Activated T-helper 1 cell treated with Interleukin-2 at 50 U/mL for 16 hours (primary cell): ENCODE data around the gene C9orf50.
"Not testable (repeated sequence)": the region's sequence is repeated elsewhere in the genome, so short reads cannot be mapped to it uniquely, and the experiment has no call there.

Source experiments
- DNase-seq: peaks from one replicate; pipeline ENCODE4 v3.0.0-alpha.2; 2020; ENCODE audit warnings: low read depth

Gene C9orf50

DNA sequence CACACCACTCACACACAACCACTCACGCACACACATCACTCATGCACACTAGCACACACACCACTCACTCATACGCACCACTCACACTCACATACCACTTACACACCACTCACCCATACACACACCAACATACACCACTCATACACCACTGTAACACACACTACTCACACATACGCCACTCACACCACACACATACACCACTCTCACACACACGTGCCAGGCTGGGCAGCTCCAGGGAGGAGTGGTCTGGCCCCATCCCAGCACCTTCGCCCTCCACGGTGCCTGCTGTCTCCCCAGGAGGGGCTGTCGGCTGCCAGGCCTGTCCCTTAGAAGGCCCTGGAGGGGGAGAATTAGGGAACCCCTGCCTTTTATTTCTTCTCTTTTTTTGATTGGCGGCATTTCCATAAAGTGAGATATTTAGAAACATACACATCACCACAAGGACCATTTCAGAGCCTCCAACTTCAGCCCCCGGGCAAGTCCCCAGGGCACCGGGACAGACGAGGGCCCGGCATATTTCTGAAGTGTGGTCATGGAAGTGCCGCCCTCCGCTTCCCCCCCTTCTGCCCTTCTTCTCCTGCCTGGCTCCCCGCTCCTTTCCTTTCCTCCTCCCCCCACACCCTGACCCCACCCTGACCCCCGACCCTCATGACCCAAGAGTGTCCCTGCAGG is 27.3 kb upstream of the C9orf50 start:
- no peak for DNase-seq

- DNase-seq = no peak
These were observed 26.7 kb upstream of the C9orf50 start for GRCh38 chr9:129647635-129648034.

GRCh38 chr9:129646654-129647053 is 25.8 kb upstream of the C9orf50 start:
- no peak for DNase-seq

GRCh38 chr9:129646252-129646651 is 25.4 kb upstream of the C9orf50 start:
- DNase-seq = no peak

GRCh38 chr9:129644902-129645301 is 24.0 kb upstream of the C9orf50 start:
- DNase-seq = no peak

DNA sequence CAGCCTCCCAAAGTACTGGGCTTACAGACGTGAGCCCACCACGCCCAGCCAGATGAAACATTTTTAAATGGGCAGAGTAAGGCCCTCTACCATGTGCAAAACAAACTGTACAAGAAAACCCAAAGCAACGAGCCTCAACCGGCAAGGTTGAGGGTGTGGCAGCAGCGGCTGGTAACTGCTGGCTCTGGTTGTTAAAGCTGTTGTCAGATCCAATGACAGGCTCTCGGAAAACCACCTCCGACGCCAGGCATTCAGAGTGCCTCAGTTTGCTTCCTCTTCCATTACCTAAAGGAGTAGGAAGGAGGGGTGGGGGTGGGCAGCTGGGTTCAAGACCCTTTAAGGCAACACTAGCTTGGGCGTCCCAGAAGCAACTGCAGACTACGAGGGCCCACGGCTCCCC is 23.5 kb upstream of the C9orf50 start:
- DNase-seq = no peak

- no peak for DNase-seq
These were observed 22.8 kb upstream of the C9orf50 start for GRCh38 chr9:129643706-129644105.

GRCh38 chr9:129641750-129642585 is 21.1 kb upstream of the C9orf50 start, which contains the start of gene ASB6:
ASB6 (minus strand) TSS chr9:129642151; CDS start chr9:129641999, 152 bp downstream.
- peak; percentile 90 for DNase-seq

GRCh38 chr9:129640871-129641749 is 20.2 kb upstream of the C9orf50 start:
- no peak for DNase-seq

- DNase-seq = no peak
These were observed 19.4 kb upstream of the C9orf50 start for GRCh38 chr9:129640086-129640870.

- no peak for DNase-seq
These were observed 18.8 kb upstream of the C9orf50 start for GRCh38 chr9:129639756-129640085.

- no peak for DNase-seq
These were observed 18.2 kb upstream of the C9orf50 start for GRCh38 chr9:129639034-129639630.

DNA sequence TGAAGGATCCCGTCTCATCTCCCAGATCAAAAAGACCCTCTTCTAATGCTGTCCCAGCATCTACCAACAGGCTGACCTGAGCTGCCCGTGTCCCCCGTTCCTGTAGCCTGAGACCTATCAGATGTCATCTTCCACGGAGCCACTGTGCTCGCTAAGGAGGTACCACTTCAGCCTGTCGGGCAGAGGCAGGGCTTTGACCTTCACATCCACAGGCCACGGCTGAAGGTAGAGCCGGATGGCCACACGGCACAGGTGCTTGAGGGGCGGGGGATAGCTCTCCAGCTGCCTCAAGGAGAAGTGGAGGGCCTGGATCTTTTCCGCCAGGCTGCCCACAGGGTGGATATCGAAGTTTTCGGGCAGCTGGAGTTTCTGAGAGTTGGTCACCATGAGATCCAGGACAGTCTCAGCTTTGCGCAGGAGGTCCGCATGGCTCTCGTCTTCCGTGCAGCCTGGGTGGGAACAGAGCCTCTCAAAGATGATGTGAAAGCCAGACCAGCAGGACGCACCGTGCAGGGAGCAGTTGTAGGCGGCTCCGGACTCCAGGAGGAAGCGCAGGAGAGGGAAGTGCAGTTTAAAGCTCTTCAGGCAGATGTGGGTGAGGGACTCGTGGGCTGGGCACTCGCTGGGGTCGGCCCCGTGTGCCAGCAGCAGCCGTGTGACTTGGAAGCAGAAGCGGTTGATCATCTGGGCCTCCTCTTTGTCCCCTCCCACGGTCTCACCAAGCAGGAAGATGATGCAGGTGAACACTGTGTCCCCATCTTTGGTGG is 17.0 kb upstream of the C9orf50 start:
- DNase-seq = no peak

DNA sequence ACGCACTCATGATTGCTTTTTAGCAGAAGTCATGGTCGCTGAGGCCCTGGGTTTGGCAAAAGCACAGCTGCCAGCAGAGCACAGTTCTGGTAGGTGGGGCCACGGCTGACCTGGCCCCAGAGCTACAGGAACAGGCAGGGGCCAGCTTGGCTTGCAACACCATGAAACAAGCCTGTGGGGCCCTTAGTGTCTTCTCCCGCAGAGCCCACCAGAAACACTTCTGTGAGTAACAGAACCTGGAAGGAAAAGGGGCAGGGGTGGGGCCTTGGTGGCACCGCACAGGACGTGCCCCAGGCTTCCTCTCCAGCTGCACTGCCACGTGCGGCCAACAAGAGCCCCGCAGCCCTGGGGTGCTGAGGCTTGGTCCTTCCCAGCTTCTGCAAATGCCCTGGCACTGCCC is 16.2 kb upstream of the C9orf50 start:
- DNase-seq = no peak

DNA sequence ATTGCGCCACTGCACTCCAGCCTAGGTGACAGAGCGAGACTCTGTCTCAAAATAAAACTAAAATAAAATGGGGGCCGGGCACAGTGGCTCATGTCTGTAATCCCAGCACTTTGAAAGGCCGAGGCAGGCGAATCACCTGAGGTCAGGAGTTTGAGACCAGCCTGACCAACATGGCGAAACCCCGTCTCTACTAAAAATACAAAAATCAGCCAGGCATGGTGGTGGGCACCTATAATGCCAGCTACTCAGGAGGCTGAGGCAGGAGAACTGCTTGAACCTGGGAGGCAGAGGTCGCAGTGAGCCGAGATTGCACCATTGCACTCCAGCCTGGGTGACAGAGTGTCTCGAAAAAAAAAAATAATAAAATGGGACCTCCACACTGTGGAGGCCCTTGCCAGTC is 15.4 kb upstream of the C9orf50 start:
- DNase-seq = not testable (repeated sequence)

DNA sequence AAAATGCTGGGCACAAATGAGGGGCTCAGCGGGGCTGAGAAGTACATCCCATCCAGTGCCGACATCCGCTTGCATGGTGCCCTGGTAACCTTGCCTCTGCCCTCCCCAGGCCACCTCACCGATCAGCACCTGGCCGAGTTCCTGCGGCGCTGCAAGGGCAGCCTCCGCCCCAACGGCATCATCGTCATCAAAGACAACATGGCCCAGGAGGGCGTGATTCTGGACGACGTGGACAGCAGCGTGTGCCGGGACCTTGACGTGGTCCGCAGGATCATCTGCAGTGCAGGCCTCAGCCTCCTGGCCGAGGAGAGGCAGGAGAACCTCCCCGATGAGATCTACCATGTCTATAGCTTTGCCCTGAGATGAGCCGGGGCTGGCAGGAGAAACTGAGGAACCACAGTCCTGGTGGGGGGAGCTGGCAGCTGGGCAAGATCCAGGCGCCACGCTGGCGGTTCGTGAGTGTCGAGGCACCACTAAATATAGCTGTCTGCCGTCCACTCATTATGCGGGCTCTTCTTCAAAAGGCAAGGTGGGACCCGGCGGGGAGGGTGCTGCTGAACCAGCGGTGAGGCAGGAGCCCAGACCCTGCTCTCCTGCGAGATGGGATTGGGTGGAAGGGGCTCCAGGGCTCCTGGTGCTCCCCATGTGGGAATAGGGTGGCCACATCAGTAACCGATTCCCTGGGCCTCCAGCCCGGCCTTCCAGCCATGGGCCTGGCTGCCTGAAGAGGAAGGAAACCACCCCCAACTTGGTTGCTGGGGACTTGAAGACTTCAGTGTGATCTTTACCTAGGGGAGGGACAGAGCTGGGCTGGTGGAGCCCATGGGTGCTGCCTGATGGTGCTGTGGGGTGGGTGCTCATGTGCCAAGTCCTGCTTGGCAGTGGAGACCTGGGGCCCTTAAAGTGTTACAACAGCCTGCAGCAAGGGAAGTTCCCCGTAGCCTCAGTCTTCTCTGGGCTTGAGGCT is 14.5 kb upstream of the C9orf50 start:
- DNase-seq = no peak

DNA sequence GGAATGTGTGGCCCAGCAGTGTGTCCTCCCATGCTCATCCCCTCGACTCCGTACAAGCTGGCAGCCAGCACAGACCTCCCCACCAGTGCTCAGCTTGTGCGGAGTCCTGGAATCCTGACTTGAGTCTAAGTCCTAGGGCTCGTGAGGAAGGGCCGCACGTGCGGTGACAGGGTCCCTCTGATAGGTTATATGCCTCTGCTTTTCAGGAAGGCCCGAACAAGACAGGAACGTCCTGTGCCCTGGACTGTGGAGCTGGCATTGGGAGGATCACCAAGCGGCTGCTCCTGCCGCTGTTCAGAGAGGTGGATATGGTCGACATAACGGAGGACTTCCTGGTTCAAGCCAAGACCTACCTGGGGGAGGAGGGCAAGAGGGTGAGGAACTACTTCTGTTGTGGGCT is 12.9 kb upstream of the C9orf50 start:
- DNase-seq = no peak

DNA sequence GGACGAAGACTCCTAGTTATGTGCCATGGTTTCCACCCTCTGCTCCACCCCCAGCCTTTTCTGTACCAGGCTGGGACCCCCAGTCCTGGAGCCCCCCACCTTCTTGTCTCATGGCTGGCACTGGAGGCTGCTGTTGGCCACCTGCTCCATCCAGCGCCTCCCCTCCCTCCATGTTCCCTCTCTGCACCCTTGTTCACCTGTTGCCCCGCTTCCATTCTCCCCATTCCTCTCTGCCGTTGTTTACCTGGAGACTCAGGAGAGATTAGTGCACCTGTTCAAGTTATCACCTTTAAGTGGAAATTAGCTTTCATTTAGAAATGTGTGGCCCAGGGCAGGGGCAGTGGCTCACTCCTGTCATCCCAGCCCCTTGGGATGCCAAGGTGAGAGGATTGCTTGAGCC is 12.3 kb upstream of the C9orf50 start:
- DNase-seq = no peak

DNA sequence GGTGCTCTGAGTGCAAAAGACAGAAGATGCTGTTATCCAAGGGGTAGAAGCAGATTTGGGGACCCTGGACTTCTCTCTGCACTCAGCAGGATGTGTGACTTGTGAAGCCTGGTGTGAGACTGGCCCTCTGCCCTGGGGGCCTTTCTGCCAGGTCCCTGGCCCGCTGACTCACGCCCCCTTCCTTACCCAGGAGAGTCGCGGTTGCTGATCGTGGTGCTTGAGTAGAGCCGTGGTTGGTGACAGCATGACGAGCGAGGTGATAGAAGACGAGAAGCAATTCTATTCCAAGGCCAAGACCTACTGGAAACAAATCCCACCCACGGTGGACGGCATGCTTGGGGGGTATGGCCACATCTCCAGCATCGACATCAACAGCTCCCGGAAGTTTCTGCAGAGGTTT is 11.6 kb upstream of the C9orf50 start:
- DNase-seq = no peak
